HG03066 (cell line): ENCODE results near the gene KNDC1.

Source experiments
- ATAC-seq: cut with Tn5 transposase; IDR thresholded peaks from one replicate; pipeline ENCODE4 v1.9.1; 2021; ENCODE audit warnings: low read depth; ENCODE audit not compliant: unreplicated experiment

KNDC1 gene

GRCh38 chr10:133176546-133176945, 16.5 kb downstream of the KNDC1 start:
- ATAC-seq, result no peak

- no peak for ATAC-seq
Measured at GRCh38 chr10:133177380-133178157, 17.6 kb downstream of the KNDC1 start.

- ATAC-seq, result no peak
Measured at GRCh38 chr10:133178357-133179127, 18.5 kb downstream of the KNDC1 start.

- no peak for ATAC-seq
Measured at GRCh38 chr10:133179128-133179520, 19.1 kb downstream of the KNDC1 start.

DNA sequence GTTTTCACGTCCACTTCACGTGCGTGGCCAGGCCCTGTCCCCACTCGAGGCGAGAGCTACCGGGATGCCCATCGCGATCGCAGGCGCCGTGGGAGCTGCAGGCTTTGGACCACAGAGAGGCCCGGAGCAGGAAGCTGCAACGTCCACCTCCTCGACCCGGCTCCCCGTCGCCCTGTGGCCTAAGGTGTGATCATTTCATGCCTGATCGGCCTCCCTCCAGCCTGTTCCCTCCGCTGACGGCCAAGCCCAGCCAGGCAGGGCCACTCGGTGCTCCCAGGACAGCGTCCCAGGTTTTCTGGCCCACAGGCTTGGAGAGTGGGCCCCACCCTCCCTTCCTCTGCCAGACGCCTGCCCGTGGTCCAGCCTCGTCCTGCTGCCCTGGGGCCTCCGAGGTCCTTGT, 19.6 kb downstream of the KNDC1 start:
- no peak for ATAC-seq

DNA sequence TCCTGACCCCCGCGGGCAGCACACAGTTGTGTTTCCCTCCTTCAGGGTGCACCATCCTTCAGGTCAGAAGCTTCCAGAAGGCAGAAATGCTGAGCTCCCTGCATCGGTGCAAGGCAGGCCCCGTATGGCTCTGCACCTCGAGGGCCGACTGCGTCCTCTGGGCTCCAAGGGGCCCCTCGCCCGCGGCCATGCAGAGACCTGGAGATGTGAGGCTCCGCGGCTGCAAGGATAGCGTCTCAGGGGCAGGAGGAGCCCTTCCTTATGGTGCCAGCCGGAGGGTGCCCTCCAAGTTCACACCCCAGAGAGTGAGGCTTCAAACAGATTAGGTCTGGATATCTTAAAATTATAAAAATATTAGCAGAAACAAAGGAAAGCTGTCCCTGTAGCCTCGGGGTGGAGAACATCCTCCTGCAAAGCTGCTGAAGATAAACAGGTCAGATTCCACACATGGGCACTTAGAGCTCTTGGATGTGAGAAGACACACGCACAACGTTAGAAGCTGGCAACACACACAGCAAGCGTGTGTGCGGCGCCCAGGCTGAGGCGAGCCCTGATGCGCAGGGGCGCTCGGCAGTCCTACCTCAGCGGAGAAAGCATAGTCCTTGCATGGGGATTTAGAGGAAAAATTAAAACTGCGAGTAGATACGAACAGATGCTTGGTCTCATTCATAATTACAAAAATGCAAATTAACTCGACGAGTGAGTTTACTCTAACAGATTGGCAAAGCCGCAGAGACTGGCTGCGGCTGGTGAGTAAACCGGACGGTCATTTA, 20.4 kb downstream of the KNDC1 start:
- no peak for ATAC-seq

- no peak for ATAC-seq
Measured at GRCh38 chr10:133180965-133181639, 21.1 kb downstream of the KNDC1 start.

DNA sequence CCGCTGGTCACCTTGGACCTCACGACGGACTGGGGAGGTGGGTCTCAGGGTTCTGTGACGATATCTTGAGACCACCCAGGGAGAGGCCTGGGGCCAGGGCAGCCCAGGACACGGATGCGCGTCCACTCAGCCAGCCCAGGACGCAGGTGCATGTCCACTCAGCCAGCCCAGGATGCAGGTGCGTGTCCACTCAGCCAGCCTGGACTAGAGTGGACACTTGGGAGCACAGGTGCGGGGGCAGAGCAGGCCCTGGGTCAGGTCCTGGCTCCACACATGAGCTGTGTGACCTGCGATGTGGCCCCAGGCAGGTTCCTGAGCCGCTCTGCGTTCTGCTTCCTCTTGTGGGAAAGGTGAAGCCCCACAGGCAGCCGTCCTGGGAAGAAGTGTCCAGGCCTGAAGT, 22.2 kb downstream of the KNDC1 start:
- ATAC-seq, result no peak

DNA sequence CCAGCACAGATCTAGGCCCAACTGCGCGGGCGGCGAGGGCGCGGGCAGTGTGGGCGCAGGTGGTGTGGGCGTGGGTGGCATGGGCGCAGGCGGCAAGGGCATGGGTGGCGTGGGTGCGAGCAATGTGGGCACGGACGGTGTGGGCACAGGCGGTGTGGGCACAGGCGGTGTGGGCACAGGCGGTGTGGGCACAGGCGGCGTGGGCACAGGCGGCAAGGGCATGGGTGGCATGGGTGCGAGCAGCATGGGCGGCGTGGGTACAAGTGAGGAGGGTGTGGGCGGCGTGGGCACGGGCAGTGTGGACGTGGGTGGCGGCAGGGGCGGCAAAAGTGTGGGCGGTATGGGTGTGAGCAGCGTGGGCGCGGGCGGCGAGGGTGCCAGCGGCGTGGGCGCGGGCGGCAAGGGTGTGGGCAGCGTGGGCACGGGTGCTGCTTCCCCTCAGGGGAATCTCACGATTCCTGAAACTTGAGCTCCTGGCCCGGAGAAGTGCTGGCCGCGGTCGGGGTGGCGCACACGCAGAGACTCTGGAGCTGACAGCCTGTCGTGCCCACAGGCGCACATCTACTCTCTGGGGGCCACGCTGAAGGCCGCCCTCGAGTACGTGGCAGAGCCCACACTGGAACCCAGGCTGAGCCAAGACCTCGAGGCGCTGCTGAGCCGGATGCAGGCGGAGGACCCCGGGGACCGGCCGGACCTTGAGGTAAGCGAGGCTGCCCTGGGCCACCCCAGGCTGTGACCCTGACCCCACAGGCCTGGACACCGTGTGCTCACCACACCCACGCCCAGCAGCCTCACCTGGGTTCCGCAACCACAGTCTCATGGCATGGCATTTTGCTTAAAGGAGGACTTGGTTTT, 23.0 kb downstream of the KNDC1 start:
- ATAC-seq, result no peak

- no peak for ATAC-seq
Measured at GRCh38 chr10:133183646-133184378, 23.8 kb downstream of the KNDC1 start.

DNA sequence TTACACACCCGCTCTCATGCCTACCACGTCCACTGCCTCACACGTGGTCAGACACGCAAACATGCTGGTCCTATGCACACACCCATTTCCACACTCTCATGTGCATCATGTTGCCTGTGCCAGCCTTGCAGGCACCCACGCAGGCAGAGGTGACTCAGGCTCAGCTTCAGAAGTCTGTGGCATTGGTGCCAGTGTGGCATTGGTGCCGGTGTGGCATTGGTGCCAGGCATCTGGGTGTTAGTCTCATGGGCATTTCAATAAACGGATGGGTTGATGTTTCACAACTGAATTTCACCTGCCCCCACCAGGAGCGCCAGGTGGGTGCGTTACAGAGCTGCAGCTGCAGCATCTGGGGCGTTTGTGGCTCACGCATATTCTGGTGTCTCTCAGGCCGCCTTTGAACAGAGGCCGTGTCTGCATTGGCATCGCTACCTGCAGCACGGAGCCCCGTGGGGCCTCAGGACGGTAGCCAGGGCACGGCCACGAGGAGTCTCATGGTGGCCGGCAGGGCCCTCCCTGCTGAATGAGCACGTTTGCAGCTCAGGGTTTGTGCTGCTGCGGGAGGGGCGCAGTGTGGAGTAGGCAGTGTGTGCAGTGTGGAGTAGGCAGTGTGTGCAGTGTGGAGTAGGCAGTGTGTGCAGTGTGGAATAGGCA, 24.7 kb downstream of the KNDC1 start:
- no peak for ATAC-seq

- no peak for ATAC-seq
Measured at GRCh38 chr10:133185421-133185820, 25.4 kb downstream of the KNDC1 start.

GRCh38 chr10:133185916-133186315, 25.9 kb downstream of the KNDC1 start:
- no peak for ATAC-seq

- ATAC-seq, result no peak
Measured at GRCh38 chr10:133186416-133187090, 26.5 kb downstream of the KNDC1 start.

- ATAC-seq, result no peak
Measured at GRCh38 chr10:133187091-133187905, 27.3 kb downstream of the KNDC1 start.

- no peak for ATAC-seq
Measured at GRCh38 chr10:133187906-133188681, 28.1 kb downstream of the KNDC1 start.
